Adrenal gland (tissue), 12 donors: ENCODE data around the gene IQGAP2. TPM values are rescaled to one million over a fixed set of nuclear protein-coding genes. Genes with fewer than 3 reads are reported as not detected.

Experiments
- DNase-seq, 7 donors: peaks; one replicate each; pipeline ENCODE4 v3.0.0-alpha.2; 2019 to 2020
- H3K27ac ChIP-seq, 5 donors: fragments of 200-600 bp; sonication (generic) in 4 of 5; 1 replicate in 3 of 5; 2 replicates in 2 of 5; pipeline versions ENCODE4 v1.5.1 to v1.8.0; 2016 to 2020; ENCODE audit warnings: mild to moderate bottlenecking in 1 of 5
- H3K27me3 ChIP-seq: fragments of 200-600 bp; 2 replicates; pipeline ENCODE4 v1.8.0; 2021
- H3K36me3 ChIP-seq, 2 donors: fragments of 200-600 bp; replicated peaks in 1 of 2; 1 replicate in 1 of 2; 2 replicates in 1 of 2; pipeline versions ENCODE4 v1.5.1 to v1.8.0; 2018 to 2022
- H3K4me1 ChIP-seq, 2 donors: fragments of 200-600 bp; replicated peaks in 1 of 2; 1 replicate in 1 of 2; 2 replicates in 1 of 2; pipeline versions ENCODE4 v1.5.1 to v1.8.0; 2018 to 2021
- H3K4me3 ChIP-seq, 4 donors: fragments of 200-600 bp; sonication (generic) in 3 of 4; one replicate each; pipeline ENCODE4 v1.5.1; 2016 to 2018
- H3K9me3 ChIP-seq, 3 donors: fragments of 200-600 bp; sonication (generic) in 1 of 3; replicated peaks in 1 of 3; 1 replicate in 2 of 3; 2 replicates in 1 of 3; pipeline versions ENCODE4 v1.5.1 to v1.8.0; 2016 to 2021
- CTCF ChIP-seq, 6 experiments: fragments of 450-650 bp in 4 of 6; fragments of 200-600 bp in 2 of 6; sonication (generic) in 1 of 6; IDR thresholded peaks; 1 replicate in 5 of 6; 2 replicates in 1 of 6; pipeline versions ENCODE4 v1.5.1 to v1.8.0; 2016 to 2021; ENCODE audit warnings: antibody characterized with exemption in 6 of 6, mild to moderate bottlenecking in 2 of 6, moderate library complexity in 1 of 6
- POLR2A ChIP-seq, 2 donors: fragments of 450-650 bp; IDR thresholded peaks; one replicate each; pipeline ENCODE4 v1.6.1; 2017; ENCODE audit warnings: antibody characterized with exemption in 2 of 2, mild to moderate bottlenecking in 2 of 2, moderate library complexity in 1 of 2
- WGBS, 4 donors: extraction: QIAGEN DNeasy Blood & Tissue Kit in 2 of 4; methylation state at CpG; one replicate each; pipeline versions ENCODE4 v1.1.5 to v1.1.7; 2013 to 2017; 5-methylcytosine and 5-hydroxymethylcytosine counted together
- intact Hi-C, 2 donors: fragments of 100-400 bp; cut with DNase I; formaldehyde crosslinking; loops; one replicate each; pipeline versions ENCODE4 v1.14.1 to v1.15.0; 2022 to 2023
- polyA plus RNA-seq, 3 donors: library from polyadenylated mRNA; stranded (reverse); fragments of 200-250 nt in 2 of 3; fragments of 350-450 nt in 1 of 3; fragmentation: Illumina TruSeq in 1 of 3; extraction: RNeasy Lipid Tissue Mini Kit (QIAGEN cat#74804) in 1 of 3; gene quantifications; one replicate each; pipeline ENCODE4 v1.2.3, GENCODE V29; 2013 to 2014
- total RNA-seq, 9 donors: library from RNA; depleted of rRNA in 4 of 9; stranded (reverse); fragments of >200 nt in 4 of 9; fragments of 120-200 nt in 1 of 9; fragmentation: NEBNext Ultra II Directional in 1 of 9; extraction: Animal tissue kit (Norgen Biotek cat#: 25700) in 1 of 9; gene quantifications; one replicate each; pipeline versions ENCODE4 v1.1.0 to v1.2.4, GENCODE V29; 2013 to 2023
- donor health status: healthy with polysubstance abuse.
- donor health status: Bipolar disorder and iron deficiency.
- donor health status: DM: yes; HTN: yes; CAD: no.
- donor health status: DM: no; HTN: no; CAD: no.
- donor health status: DM: no; HTN: no; CAD: no.
- donor health status: DM: yes; HTN: yes; CAD: no.

IQGAP2 gene
- total and polyA plus RNA-seq, 12 donors, result 14.9 to 77.3 (median 36.1) TPM

DNA sequence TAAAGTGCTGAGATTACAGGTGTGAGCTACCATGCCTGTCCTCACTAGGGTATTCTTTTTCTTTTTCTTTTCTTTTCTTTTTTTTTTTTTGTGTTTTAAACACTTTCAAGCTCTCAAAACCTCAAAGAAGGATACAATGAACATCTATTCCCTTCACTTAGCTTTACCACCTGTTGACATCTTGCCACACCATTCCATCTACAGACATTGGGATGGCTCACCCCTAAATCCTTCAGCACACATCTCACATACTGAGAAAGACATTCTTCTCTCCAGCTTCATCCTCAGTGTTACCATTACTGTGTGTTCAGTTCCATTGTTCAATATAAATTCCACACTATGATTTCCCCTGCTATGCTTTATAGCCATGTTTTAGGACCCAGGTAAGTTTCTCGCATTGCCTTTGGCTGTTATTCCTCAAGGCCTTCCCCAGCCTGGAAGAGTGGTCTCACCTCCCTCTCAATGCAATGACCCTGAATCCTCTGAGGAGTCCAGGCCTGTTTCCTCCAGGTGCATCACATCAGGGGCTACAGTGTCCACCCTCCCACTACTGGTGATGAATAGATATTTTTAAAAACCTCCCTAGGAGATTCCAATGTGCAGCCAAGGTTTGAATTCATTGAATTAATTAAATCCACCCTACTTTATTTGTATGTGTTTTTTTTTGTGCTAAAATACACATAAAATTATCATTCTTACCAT lies 16.7 kb downstream of the IQGAP2 start:
- no peaks in the 10 kb centered on the region for H3K27me3 ChIP-seq
- TF ChIP-seq POLR2A (IDR thresholded peaks at IDR 0.05), result no peak
- no peak for TF ChIP-seq CTCF (IDR thresholded peaks at IDR 0.05)
- intact Hi-C loops, result no loop called here
- no peaks in the 10 kb centered on the region for H3K9me3 ChIP-seq
- H3K27ac ChIP-seq, result no peak overlapping the region
- no peaks in the 10 kb centered on the region for H3K4me1 ChIP-seq
- no peak for DNase-seq
- H3K36me3 ChIP-seq, result no peaks in the 10 kb centered on the region
- no peak overlapping the region for H3K4me3 ChIP-seq
- 97 to 100% (median 100%) methylated on average over 1 of the region's 1 CpG for WGBS, 4 donors

DNA sequence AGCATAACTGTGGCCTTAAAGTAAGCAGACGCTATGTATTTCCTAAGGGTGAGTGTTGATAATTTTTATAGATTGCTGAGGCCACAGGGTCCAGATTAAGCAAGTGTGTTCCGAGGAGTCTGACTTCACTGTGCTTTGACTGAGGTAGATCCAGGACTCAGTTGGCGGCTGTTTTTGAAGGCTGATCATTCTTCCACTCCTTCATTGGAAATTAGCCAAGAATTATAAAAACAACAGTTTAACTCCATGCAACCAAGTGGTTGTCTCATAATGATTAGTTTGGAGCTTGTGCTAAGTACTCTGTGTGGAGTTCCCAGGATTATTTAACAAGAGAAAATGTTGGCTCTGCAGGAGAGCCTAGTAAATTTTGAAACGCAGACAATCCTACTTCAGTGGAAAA lies 19.1 kb downstream of the IQGAP2 start:
- Histone ChIP-seq H3K9me3 (no peaks in the 10 kb centered on the region), H3K4me1 (peaks cover 0 to 7% of the 10 kb centered on the region in 2 donors), H3K36me3 (no peaks in the 10 kb centered on the region), H3K27me3 (no peaks in the 10 kb centered on the region), H3K27ac (no peak overlapping the region), H3K4me3 (no peak overlapping the region)
- intact Hi-C loops, result no loop called here
- TF ChIP-seq CTCF (IDR thresholded peaks at IDR 0.05), result no peak
- TF ChIP-seq POLR2A (IDR thresholded peaks at IDR 0.05), result no peak
- WGBS, 4 donors, result 41 to 54% (median 44%) methylated on average over 2 to 4 of the region's 4 CpGs
- DNase-seq, result no peak

DNA sequence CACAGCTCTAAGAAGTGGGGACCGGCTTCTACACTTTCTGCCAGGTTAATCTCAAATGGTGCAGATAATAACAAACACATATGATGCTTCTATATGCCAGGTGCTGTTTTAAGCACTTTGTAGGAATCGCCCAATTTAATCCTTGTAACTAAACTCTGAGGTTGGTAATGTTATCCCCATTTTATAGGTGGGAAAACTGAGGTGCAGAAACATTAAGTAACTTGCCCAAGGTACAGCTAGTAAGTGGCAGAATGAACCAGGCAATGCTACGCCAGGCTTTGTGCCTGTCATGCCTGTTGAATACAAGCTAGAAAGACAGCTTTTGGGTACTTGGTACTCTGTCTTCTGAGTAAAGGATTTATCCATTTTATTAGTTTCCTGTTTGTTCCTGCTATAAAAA lies 19.7 kb downstream of the IQGAP2 start:
- H3K27ac ChIP-seq, result no peak overlapping the region
- WGBS, 4 donors, result 92 to 100% (median 93%) methylated on average over 3 of the region's 3 CpGs
- intact Hi-C loops, result no loop called here

DNA sequence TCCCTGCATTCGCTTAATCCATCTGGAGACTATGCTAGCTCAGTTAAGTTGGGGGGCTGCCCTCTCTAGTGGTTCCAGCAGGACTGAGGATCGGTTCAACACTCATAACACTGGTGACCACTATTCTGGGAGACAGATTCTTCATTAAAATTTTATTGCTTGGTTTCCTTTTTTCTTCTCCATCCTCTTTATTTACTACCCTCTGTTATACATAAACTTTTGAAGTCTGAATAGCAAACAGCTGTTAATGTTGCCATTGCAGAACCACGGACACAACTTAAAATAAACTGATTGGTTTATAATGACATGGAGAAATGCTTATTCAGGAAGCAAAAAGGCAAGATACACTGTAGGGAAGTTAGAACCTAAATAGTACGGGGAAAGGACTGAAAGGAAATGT lies 22.1 kb downstream of the IQGAP2 start:
- no peak overlapping the region for H3K27ac ChIP-seq
- H3K4me1 ChIP-seq, result peaks cover 0 to 7% of the 10 kb centered on the region in 2 donors
- no peaks in the 10 kb centered on the region for H3K9me3 ChIP-seq
- 70 to 72% (median 71%) methylated on average over 4 of the region's 4 CpGs for WGBS, 4 donors
- DNase-seq, result no peak
- no peak overlapping the region for H3K4me3 ChIP-seq
- intact Hi-C loops, result no loop called here
- TF ChIP-seq CTCF (IDR thresholded peaks at IDR 0.05), result no peak
- TF ChIP-seq POLR2A (IDR thresholded peaks at IDR 0.05), result no peak
- H3K27me3 ChIP-seq, result no peaks in the 10 kb centered on the region
- no peaks in the 10 kb centered on the region for H3K36me3 ChIP-seq

More for the DNA sequence above, 19.7 kb downstream of the IQGAP2 start:
- no peak overlapping the region for H3K4me3 ChIP-seq
- TF ChIP-seq POLR2A (IDR thresholded peaks at IDR 0.05) (no peak), CTCF (IDR thresholded peaks at IDR 0.05) (no peak)
- H3K36me3 ChIP-seq, result no peaks in the 10 kb centered on the region
- no peaks in the 10 kb centered on the region for H3K9me3 ChIP-seq
- H3K4me1 ChIP-seq, result peaks cover 0 to 7% of the 10 kb centered on the region in 2 donors
- no peaks in the 10 kb centered on the region for H3K27me3 ChIP-seq
- no peak for DNase-seq
